Caki2 (cell line): ENCODE results near the gene PRR33. TPM values are rescaled to one million over a fixed set of nuclear protein-coding genes. Genes with fewer than 3 reads are reported as not detected.

Source experiments
- DNase-seq: peaks from one replicate; pipeline ENCODE4 v3.0.0-alpha.2; 2015; ENCODE audit warnings: low read depth
- in situ Hi-C: cut with HindIII; loops from 2 replicates; pipeline ENCODE4 v1.10.0; 2016; ENCODE audit warnings: low sequenced_read_pairs, low pct_unique_long_range_greater_than_20kb, mixed read lengths
- total RNA-seq: library from RNA; depleted of rRNA; stranded (reverse); fragments of >200 nt; shearing (Covaris generic); gene quantifications from 2 replicates; pipeline ENCODE4 v1.2.3, GENCODE V29; 2014; ENCODE audit warnings: low replicate concordance

Gene PRR33
- total RNA-seq, 1 experiment from 2014 or later = not detected

DNA sequence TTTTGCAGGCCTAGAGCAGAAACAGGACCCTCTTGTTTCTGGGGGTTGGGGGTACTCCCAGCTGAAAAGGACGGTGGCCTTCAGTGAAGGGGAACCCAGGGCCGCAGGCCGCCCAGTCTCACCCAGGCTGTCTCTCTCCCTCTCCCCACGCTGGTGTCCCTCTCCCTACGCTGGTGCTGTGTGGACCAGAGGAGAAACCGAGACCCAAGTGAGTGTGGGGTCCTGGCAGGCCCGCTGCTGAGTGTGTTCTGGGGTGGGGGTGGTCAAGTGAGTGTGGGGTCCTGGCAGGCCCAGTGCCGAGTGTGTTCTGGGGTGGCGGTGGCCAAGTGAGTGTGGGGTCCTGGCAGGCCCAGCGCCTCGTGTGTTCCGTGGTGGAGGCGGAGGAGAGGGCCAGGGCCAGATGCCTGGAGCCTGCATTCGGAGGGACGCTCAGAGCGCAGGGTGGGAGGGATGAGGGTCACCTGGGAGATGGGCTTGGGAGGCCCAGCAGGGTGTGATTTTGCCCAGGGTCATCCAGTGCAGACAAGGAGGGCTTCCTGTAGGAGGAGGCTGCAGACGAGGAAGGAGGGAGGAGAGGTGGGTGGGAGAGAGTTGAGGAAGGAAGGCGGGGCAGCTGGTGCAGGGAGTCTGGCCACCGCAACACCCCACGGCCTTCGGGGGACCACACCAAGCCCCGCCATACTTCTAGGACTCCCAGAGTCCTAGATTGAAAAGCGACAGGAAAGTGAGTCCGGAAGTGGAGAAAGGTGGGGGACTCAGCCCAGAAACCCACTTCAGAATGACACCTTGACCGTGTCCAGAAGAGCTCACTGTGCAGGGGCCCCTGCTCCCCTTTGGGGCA lies 38.1 kb upstream of the PRR33 start:
- in situ Hi-C loops = no loop called here
- no peak for DNase-seq

DNA sequence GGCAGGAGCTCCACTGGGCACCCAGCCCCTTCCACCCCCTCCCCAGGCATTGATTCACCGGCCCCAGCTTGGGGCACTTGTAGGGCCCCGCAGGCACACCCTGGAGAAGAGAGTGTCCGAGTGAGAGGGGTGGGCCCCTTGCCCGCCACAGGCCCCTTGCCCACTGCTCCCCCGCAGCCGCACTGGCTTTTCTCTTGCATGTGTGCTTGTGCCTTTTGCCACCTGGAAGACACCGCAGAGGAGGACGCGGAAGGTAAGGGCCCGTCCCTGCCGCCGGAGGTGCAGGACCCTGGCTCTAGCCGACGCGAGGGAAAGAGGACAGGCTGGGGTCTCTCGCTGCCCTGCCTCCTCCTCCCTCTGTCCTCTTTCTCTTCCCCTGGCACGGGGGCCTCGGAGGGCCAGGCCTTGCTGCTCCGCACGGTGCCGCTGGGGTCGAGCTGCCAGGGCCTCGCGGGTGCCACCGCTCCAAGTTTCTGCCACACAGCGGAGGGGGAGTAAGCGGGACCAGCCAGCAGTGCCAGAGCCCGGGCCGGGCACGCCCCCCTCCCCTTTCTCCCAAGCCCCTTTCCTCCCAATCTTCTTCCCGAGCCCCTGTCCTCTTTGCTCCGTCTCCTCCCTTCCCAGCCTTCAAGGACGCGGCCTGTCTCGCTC lies 37.3 kb upstream of the PRR33 start:
- in situ Hi-C loops = no loop called here
- no peak for DNase-seq

DNA sequence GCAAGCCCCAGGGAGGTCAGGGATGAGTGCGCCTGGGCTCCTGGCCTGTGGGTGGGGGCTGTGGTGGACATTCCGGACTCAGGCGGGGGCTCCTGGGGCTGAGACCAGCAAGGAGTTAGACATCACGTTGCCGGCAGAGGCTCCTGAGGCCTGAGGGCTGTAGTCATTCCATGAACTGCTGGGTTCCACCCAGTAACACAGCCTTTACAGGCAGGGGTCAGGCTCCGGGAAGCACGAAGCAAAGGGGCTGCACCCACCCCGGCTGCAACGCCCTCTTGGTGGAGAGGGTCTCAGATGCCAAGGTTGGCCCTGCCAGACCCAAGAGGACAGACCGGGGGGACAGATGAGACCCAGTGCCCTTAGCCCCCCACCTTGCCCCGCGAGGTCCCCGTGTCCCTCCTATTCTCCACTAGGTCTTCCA lies 36.8 kb upstream of the PRR33 start:
- in situ Hi-C loops = no loop called here
- no peak for DNase-seq

DNA sequence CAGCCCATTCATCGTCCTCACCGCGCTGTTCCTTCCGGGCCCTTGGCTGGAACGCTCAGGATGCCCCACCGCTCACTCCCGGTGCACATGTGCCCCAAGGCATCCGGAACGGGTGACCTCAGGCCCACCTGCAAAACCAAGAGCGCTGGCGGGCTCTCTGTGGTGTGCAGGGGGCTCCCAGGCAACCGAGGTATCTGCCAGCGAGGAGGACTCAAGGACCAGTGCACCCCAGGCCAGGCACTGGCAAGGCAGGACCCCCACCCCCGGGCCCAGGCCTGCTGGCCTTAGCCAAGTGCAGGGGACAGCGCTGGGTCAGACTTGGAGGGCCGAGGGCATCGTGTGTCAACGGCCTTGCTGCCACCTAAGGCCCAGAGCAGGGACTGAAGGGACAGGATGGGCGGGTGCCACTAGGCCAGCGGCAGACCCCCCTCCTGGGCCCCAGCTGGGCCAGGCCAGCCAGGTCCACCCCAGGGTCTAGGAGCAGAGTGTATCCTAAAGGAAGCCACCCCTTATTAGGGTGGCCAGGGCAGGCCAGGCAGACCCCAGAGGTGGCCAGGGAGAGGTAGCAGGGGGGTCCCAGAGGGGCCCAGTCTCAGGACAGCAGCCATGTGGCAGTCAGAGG lies 36.3 kb upstream of the PRR33 start:
- DNase-seq = no peak
- in situ Hi-C loops = no loop called here

DNA sequence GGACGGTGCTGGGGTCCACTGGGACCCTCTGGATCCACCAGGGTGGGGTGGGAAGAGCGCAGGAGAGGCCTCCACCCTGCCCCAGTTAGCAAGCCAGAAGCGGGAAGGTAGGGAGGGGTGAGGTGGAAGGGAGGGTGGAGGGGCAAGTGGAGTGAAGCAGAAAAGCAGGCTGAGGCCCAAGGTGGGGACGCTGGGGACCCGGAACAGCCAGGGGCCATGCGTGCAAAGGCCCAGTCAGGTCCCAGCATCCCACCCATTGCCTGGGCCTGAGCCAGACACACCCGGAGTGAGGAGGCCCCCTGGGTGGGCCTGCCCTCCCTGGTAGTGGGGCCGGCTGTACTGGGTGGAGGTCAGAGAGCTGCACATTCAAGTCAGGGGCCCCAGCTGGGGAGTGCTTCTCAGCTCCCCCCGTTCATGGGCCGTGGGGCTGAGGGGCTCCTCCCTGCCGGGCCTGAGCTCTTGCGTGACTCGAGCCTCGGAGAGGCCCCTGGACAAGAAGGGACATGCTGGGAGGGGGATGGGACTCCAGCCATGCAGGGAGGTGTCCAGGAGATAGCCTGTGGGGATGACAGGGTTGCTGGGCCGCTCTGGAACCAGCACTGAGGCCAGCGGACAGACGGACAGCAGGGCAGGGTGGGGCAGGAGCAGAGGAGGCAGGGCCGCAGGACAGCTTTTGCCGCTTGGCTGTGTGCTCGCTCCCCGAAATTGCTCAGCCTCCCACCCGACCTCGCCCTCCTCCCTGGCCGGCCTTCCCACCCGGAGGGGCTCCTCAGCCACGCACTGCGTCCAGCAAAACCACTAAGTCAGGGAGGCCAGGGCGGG lies 35.5 kb upstream of the PRR33 start:
- in situ Hi-C loops = no loop called here
- no peak for DNase-seq

DNA sequence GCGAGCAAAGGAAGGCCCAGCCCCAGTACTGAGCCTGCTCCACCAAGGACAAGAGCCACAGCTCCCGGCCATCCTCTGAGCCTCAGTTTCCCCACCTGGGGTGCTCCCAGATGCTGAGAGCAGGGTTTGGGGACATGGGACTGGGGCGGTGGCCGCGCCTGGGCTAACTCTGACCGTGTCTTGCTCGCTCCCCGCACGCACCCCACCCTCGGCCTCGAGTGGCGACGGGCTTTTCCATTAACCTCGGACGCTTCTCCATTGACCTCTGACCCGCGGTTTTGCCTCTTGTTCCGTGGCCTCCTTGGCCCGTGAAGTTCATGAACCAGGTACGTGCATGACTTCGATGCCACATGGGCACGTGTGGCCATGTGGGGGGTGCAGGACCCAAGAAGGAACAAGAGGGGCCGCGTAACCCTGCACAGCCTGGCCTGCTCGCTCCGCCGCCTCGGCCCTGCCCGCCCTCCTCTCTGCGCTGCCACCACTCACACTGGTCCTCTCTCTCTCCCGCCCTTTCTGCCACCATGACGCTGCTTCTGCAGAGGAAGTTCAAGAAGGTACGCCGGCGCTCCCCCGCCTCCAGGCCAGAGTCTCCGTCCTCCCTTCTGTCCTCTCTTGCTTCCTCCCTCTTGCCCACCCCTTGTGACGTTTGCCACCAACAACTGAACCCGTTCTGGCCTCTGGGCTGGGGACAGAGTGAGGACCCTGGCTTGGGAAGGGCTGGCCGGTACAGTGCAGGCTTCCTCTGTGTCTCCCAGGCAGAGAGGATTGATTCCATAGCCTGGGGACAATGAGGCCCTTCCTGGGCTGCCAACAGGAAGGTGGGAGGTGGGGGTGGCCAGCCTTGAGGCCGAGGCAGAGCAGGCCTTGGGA lies 34.7 kb upstream of the PRR33 start:
- in situ Hi-C loops = no loop called here
- DNase-seq = no peak

DNA sequence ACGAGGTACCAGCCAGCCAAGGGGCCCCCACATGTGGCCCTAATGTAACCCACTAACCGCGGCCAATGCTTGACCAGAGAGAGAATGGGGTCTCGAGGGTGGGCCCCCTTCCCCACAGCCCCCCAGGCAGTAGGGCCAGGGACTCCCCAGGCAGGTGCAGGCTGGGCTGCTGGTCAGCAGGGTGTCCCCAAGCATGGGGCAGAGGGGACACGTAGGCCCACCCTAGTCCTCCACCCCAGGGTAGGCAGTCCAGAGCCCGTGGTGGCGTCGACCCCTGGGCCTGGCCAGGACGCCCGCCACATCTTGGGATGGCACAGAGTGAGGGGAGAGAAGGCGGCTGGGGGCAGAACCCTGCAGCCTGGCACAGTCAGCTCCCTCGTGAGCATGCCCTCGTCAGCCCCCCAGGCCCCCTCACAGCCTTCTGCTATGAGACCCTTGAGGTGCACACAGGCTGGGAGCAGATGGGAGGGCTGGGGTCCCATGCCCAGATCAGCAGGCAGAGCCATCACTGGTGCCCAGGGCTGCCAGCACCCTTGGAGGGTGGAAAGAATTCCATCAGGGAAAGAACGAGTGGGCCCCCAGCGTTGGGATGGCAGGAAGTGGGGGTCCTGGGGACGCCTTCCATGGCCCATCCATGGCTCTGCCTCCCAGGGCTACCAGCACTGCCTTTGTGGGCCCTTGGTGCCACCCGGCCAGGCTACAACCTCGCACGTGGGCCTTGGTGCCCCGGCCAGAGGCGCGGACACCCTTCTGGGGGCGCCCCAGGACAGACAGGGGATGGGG lies 33.9 kb upstream of the PRR33 start:
- no peak for DNase-seq
- in situ Hi-C loops = no loop called here

DNA sequence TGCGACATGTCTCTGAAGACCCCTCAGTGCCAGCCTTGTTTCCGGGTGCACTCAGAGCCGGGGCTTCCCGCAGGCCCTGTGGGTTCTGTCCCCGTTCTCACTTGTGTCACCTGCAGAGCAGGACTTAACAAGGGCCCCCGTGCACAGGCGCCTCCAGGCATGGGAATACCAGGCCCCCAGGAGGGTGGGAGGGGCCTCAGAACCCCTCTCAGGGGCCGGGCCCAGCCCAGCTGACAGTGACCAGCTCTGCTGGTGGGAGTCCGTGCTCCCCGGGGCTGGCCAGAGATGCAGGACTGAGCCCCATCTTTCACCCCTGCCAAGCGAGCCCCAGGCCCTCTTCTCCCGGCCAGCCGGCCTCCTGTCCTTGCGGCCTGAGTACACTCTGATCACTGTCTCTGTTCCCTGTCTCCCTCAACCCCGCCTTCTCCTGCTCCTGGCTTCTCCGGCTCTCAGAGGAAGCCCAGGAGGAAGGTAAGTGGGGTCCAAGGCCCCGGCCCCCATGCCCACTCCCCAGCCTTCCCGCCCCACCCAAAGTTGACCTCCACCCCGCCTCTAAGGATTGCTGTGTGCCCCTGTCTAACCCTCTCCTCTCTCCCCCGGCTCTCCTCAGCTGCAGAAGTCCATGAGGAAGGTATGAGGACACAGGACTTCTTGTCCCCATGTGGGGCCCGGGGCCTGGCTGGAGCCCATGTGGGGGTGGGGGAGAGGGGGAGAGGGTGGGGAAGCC lies 33.1 kb upstream of the PRR33 start:
- in situ Hi-C loops = no loop called here

DNA sequence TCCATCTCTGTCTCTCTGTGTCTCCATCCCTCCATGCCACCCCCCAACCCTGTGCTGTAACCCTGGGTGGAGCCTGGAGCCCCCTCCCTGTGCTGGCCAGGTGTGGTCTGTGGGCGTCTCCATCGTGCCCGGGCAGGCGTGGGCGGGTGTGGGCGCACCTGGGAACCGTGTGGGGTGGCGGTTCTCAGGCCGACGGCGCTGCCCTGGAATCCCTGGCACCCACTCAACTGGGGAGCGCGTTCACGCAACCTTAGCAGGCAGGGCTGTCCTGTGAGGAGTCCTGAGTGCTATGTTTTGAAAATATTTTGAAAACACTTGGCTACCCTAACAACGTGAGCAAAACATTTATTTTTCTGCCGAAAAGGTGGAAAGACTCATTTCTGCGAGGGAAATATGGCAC lies 32.5 kb upstream of the PRR33 start:
- DNase-seq = no peak
- in situ Hi-C loops = no loop called here

More for the DNA sequence above, 33.1 kb upstream of the PRR33 start:
- no peak for DNase-seq

DNA sequence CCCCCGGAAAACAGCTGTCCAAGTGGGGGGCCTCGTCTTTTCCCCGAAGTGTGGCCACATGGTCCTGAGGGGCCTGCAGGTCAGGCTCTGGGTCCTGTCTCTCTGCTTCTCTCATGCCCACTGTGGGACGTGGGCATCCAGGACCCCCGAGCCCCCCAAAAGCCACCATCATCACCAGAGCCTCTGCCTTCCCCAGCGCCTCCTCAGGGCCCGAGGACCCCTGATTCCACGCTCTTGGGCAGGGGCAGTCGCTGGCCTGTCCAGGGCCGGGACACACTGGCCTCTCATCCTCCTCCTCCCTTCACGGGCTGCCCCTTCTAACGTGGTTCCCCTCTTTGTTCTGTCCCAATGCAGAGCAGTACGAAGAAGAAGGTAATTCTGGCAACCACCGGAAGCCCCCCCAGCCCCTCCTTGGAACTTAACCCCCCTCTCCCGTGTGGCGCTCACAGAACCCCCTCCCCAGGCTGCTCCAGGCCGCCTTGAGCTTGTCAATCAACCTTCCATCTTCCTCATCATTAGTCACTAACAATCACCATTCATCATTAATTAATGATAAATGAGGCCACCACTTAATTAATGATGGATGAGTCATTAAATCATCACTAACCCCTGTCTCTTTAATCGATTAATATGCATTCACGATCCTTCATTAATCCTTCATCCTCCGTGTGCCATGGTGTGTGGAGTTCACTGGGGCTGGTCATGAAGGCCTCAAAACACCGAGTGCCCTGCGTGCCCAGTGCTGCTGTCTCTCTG lies 31.7 kb upstream of the PRR33 start:
- in situ Hi-C loops = no loop called here
- DNase-seq = no peak

DNA sequence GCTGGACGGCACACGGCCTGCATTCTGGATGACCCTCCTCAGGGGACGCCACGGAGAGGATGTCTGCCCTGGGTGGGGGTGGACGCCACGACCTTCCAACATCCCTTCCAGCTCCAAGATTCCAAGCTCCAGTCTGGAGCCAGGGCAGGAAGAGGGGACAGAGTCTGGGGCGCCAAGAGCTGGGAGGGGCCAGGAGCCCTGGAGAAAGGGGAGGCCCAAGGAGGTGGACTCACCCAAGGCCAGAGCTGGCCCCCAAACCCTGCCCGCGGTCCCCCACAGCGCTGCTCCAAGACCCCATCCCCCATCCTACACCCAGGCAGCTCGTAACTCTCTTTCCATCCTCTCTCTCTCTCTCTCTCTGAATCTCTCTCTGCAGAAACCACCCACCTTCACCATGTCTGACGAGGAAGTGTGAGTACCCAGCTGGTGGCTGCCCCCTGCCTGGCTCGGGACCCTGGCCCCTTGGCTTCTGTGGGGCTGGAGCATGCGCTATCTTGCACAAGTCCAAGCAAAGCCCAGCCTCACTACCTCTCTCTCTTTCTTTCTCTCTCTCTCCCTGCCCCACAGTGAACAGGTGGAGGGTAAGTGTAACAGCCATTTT lies 30.9 kb upstream of the PRR33 start:
- no peak for DNase-seq
- in situ Hi-C loops = no loop called here

DNA sequence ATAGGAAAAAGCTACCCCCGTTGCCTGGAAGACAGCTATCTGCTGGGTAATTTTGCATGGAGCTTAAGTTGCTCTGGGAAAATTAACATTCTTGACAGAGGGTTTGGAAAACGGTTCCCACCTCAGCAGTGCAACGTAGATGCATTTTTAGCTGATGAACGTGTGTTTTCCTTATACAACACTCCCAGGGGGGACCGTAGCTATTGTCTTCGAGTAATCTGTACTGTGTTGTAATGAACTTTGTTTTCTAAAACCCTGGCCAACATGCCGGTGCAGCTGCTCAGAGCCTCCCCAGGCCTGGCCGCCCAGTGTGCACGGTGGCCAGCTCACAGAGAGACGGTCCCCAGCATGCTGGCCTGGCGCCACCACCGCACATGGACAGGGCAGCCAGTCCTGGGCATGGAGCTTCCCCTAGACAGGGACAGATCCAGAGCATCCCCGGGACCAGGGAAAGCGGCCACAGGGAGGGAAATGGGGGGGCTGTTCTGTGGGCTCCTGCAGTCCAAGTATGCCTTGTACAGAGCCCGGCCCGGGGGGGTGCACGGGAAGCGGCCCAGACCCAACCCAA lies 30.0 kb upstream of the PRR33 start:
- in situ Hi-C loops = no loop called here
- DNase-seq = no peak

DNA sequence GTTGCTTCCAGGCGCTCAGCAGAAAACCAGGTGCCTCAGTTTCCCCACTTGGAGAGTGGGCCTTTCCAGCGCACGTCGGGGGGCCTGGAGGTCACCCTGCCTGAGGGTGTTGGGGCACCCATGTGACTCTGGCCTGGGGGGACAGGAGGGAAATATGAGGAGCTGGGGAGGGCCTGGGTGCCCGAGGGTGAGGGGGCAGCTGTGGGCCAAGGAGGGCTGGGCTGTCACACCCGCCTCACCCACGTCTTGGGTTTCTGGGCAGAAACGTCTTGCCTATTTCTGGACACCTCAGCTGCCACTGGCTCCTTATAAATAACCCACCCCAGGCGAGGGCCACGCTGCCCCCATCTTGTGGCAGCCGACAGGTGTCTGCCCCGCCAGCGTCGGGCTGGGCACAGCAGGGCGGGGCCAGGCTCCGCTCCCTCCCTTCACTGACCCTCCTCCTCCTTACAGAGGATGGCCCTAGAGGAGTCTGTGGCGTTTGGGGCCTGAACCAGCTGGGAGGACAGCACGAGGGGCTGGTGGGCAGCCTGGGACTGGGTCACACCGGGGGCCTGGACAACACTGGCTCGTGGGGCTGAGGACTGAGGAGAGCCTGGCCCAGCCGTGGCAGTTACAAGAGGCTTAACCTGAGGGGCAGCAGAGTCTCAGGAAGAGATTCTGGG lies 29.3 kb upstream of the PRR33 start:
- DNase-seq = no peak
- in situ Hi-C loops = no loop called here

DNA sequence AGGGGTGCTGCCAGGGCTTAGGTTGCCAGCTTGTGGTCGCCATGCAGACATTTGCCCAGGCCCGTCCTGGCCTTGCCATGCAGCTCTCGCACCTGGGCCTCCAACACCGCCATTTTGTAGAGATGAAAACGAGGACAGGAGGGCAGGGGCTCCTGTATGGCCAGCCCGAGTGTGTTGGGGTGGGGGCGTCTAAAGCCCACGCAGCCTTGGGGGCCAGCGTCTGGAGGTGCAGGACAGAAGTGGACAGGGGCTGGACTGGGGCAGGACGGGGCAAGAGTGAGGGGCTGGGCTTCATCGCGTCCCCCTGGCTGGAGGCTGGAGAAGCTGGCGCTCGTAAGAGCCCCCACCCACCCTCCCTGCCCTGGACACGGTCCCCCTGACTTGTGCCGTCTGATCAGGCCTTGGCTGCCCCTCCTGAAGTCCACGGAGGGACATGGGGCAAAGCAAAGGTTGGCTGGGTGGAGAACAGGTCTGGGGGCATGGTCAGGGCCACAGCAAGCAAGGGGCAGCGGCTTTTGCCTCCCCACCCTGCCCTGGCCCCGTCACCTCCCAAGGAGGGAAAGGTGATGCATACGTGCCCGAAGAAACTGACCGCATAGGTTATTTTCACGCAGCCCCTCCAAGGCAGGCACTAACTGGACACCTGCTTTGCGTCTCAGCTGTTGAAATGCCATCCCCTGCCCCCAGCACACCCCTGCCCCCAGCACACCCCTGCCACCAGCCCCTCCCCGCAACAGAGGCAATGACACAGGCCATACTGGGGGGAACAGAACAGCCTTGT lies 28.6 kb upstream of the PRR33 start:
- DNase-seq = no peak
- in situ Hi-C loops = no loop called here
